ENCODE measurements around the gene AHCY.

GRCh38 chr20:34242879-34243278 lies 60.3 kb downstream of the AHCY start:
- TF ChIP-seq POLR2AphosphoS5 (IDR thresholded peaks at IDR 0.05), result no peak
- TF ChIP-seq, protein P1, sequence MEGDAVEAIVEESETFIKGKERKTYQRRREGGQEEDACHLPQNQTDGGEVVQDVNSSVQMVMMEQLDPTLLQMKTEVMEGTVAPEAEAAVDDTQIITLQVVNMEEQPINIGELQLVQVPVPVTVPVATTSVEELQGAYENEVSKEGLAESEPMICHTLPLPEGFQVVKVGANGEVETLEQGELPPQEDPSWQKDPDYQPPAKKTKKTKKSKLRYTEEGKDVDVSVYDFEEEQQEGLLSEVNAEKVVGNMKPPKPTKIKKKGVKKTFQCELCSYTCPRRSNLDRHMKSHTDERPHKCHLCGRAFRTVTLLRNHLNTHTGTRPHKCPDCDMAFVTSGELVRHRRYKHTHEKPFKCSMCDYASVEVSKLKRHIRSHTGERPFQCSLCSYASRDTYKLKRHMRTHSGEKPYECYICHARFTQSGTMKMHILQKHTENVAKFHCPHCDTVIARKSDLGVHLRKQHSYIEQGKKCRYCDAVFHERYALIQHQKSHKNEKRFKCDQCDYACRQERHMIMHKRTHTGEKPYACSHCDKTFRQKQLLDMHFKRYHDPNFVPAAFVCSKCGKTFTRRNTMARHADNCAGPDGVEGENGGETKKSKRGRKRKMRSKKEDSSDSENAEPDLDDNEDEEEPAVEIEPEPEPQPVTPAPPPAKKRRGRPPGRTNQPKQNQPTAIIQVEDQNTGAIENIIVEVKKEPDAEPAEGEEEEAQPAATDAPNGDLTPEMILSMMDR (IDR thresholded peaks at IDR 0.05), result no peak

Measured in gastroesophageal sphincter (tissue), 3 donors.